ENCODE data around the gene UBAC2. TPM values are rescaled to one million over a fixed set of nuclear protein-coding genes. Genes with fewer than 3 reads are reported as not detected.

Gene UBAC2
- total RNA-seq, 1 donor from 2014 or later, result 59.8 TPM

GRCh38 chr13:99376924-99377323 is 176.3 kb downstream of the UBAC2 start:
- no peak overlapping the region for H3K4me3 Mint-ChIP-seq
- H3K27me3 Mint-ChIP-seq (ENCODE audit: low read depth), result no peaks in the 10 kb centered on the region
- no peak for DNase-seq (ENCODE audit: low read depth, low spot score)
- H3K9me3 Mint-ChIP-seq, result no peaks in the 10 kb centered on the region
- H3K27ac Mint-ChIP-seq (ENCODE audit: unreplicated experiment), result no peak overlapping the region
- no peaks in the 10 kb centered on the region for H3K4me1 Mint-ChIP-seq
- peaks cover 18% of the 10 kb centered on the region for H3K36me3 Mint-ChIP-seq (ENCODE audit: low read depth)
- no peak for TF ChIP-seq CTCF (conservative IDR thresholded peaks at IDR 0.05)

GRCh38 chr13:99377641-99378040 is 177.0 kb downstream of the UBAC2 start:
- H3K36me3 Mint-ChIP-seq (ENCODE audit: low read depth), result peaks cover 16% of the 10 kb centered on the region
- no peaks in the 10 kb centered on the region for H3K9me3 Mint-ChIP-seq
- H3K4me1 Mint-ChIP-seq, result no peaks in the 10 kb centered on the region
- H3K4me3 Mint-ChIP-seq, result no peak overlapping the region
- H3K27ac Mint-ChIP-seq (ENCODE audit: unreplicated experiment), result no peak overlapping the region
- DNase-seq (ENCODE audit: low read depth, low spot score), result no peak
- no peaks in the 10 kb centered on the region for H3K27me3 Mint-ChIP-seq (ENCODE audit: low read depth)
- TF ChIP-seq CTCF (conservative IDR thresholded peaks at IDR 0.05), result no peak

GRCh38 chr13:99378985-99379733 is 178.5 kb downstream of the UBAC2 start:
- Mint-ChIP-seq H3K27ac (ENCODE audit: unreplicated experiment) (no peak overlapping the region), H3K4me3 (no peak overlapping the region), H3K27me3 (ENCODE audit: low read depth) (no peaks in the 10 kb centered on the region), H3K4me1 (no peaks in the 10 kb centered on the region), H3K36me3 (ENCODE audit: low read depth) (peaks cover 10% of the 10 kb centered on the region), H3K9me3 (no peaks in the 10 kb centered on the region)
- no peak for DNase-seq (ENCODE audit: low read depth, low spot score)
- no peak for TF ChIP-seq CTCF (conservative IDR thresholded peaks at IDR 0.05)

- H3K27ac Mint-ChIP-seq (ENCODE audit: unreplicated experiment), result no peak overlapping the region
- peaks cover 10% of the 10 kb centered on the region for H3K36me3 Mint-ChIP-seq (ENCODE audit: low read depth)
- H3K27me3 Mint-ChIP-seq (ENCODE audit: low read depth), result no peaks in the 10 kb centered on the region
- no peaks in the 10 kb centered on the region for H3K9me3 Mint-ChIP-seq
- no peak overlapping the region for H3K4me3 Mint-ChIP-seq
- no peaks in the 10 kb centered on the region for H3K4me1 Mint-ChIP-seq
- no peak for DNase-seq (ENCODE audit: low read depth, low spot score)
- TF ChIP-seq CTCF (conservative IDR thresholded peaks at IDR 0.05), result no peak
These were observed 179.5 kb downstream of the UBAC2 start for GRCh38 chr13:99379856-99380801.

- Mint-ChIP-seq H3K4me3 (no peak overlapping the region), H3K9me3 (no peaks in the 10 kb centered on the region)
- TF ChIP-seq CTCF (conservative IDR thresholded peaks at IDR 0.05), result no peak
These were observed 180.4 kb downstream of the UBAC2 start for GRCh38 chr13:99380921-99381645.

More at GRCh38 chr13:99380921-99381645, 180.4 kb downstream of the UBAC2 start:
- Mint-ChIP-seq H3K36me3 (ENCODE audit: low read depth) (peaks cover 10% of the 10 kb centered on the region), H3K27ac (ENCODE audit: unreplicated experiment) (no peak overlapping the region), H3K27me3 (ENCODE audit: low read depth) (no peaks in the 10 kb centered on the region), H3K4me1 (no peaks in the 10 kb centered on the region)
- no peak for DNase-seq (ENCODE audit: low read depth, low spot score)

Data from neural crest cell (in vitro differentiated cells).